ENCODE results near the gene NT5DC1. TPM values are rescaled to one million over a fixed set of nuclear protein-coding genes. Genes with fewer than 3 reads are reported as not detected.

The NT5DC1 gene
- total RNA-seq, 1 donor from 2014 or later: 16.0 TPM

DNA sequence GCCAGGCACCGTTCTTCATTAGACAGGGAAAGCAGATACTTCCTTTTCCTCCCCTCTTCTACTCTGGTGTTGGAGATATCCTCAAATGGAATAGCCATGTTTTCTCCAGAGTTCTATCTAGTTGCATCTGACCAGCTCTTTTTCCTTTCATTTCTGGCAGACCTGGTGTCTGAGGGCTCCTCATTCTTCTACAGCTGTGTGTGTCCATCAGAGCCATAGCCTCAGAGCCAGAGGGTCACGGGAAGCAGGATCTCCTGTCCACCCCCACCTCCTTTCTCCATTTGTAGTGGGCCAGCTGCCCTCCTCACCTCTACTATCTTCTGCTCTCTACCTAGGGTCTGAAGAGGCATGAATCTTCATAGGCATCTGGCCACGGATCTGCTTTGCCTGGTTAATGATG lies 96.2 kb downstream of the NT5DC1 start:
- no peaks in the 10 kb centered on the region for H3K9me3 Mint-ChIP-seq (ENCODE audit: unreplicated experiment)
- no peaks in the 10 kb centered on the region for H3K4me1 Mint-ChIP-seq (ENCODE audit: unreplicated experiment)
- no peak overlapping the region for H3K4me3 Mint-ChIP-seq (ENCODE audit: unreplicated experiment)
- no peak overlapping the region for H3K27ac Mint-ChIP-seq (ENCODE audit: unreplicated experiment)
- TF ChIP-seq CTCF (IDR thresholded peaks at IDR 0.05): no peak
- no peaks in the 10 kb centered on the region for H3K27me3 Mint-ChIP-seq (ENCODE audit: unreplicated experiment)
- no peak for DNase-seq (ENCODE audit: extremely low spot score, unreplicated experiment)
- no peaks in the 10 kb centered on the region for H3K36me3 Mint-ChIP-seq (ENCODE audit: unreplicated experiment)

DNA sequence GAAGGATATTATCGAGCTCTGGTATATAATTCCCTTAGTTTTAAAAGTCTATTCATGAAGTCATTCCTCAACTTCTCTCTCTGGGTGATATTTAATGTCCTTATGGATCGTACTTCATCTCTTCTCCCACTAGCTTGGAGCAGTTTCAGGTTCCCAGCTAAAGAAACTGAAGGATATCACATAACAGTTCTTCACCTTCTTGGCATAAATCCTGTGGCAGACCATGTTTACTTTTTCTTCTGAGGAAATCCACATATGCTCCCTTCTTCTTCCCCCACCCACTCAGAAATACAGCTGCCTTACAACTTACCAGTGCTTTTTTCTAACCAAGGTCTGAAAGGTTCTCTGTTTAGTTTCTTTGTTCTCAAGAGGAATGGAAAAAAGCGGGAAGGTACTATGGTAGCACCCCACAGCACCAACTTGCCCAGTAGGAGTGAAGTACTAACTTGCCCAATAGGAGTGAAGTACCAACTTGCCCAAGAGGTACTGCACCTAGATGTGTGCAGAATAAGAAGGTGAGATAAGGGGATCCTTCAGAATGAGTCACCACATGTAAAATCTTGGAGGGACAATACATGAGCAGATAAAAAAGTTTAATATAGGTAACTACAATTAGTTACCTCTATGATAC lies 100.1 kb downstream of the NT5DC1 start:
- TF ChIP-seq CTCF (IDR thresholded peaks at IDR 0.05): no peak
- Mint-ChIP-seq H3K4me3 (ENCODE audit: unreplicated experiment) (no peak overlapping the region), H3K27me3 (ENCODE audit: unreplicated experiment) (no peaks in the 10 kb centered on the region), H3K4me1 (ENCODE audit: unreplicated experiment) (no peaks in the 10 kb centered on the region), H3K36me3 (ENCODE audit: unreplicated experiment) (no peaks in the 10 kb centered on the region), H3K27ac (ENCODE audit: unreplicated experiment) (no peak overlapping the region), H3K9me3 (ENCODE audit: unreplicated experiment) (no peaks in the 10 kb centered on the region)
- no peak for DNase-seq (ENCODE audit: extremely low spot score, unreplicated experiment)

DNA sequence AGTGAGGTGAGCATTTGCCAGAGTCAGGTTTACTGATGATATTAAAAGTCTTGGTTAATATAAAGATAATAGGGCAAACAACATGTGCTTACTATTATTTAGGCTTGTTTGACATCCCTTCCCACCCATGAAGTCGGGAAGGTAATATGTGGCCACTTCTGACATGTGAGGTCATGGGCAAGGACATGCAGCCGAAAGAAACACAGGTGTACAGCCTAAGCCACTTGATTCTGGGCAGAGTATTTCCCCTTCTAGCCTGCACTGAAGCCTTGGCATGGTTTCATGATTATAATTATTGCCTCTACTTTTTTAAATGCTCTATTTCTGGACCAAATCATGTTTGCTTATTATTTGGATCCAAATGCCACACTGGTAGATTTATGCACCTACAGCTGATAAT lies 100.9 kb downstream of the NT5DC1 start:
- H3K4me3 Mint-ChIP-seq (ENCODE audit: unreplicated experiment): no peak overlapping the region
- no peaks in the 10 kb centered on the region for H3K9me3 Mint-ChIP-seq (ENCODE audit: unreplicated experiment)
- DNase-seq (ENCODE audit: extremely low spot score, unreplicated experiment): no peak
- H3K36me3 Mint-ChIP-seq (ENCODE audit: unreplicated experiment): no peaks in the 10 kb centered on the region
- H3K27ac Mint-ChIP-seq (ENCODE audit: unreplicated experiment): no peak overlapping the region
- no peaks in the 10 kb centered on the region for H3K4me1 Mint-ChIP-seq (ENCODE audit: unreplicated experiment)
- no peak for TF ChIP-seq CTCF (IDR thresholded peaks at IDR 0.05)
- no peaks in the 10 kb centered on the region for H3K27me3 Mint-ChIP-seq (ENCODE audit: unreplicated experiment)

GRCh38 chr6:116205281-116205680 lies 104.6 kb downstream of the NT5DC1 start:
- no peak for TF ChIP-seq CTCF (IDR thresholded peaks at IDR 0.05)
- Mint-ChIP-seq H3K27ac (ENCODE audit: unreplicated experiment) (no peak overlapping the region), H3K4me1 (ENCODE audit: unreplicated experiment) (peaks cover 8% of the 10 kb centered on the region), H3K4me3 (ENCODE audit: unreplicated experiment) (no peak overlapping the region), H3K27me3 (ENCODE audit: unreplicated experiment) (no peaks in the 10 kb centered on the region), H3K9me3 (ENCODE audit: unreplicated experiment) (no peaks in the 10 kb centered on the region), H3K36me3 (ENCODE audit: unreplicated experiment) (no peaks in the 10 kb centered on the region)
- no peak for DNase-seq (ENCODE audit: extremely low spot score, unreplicated experiment)

DNA sequence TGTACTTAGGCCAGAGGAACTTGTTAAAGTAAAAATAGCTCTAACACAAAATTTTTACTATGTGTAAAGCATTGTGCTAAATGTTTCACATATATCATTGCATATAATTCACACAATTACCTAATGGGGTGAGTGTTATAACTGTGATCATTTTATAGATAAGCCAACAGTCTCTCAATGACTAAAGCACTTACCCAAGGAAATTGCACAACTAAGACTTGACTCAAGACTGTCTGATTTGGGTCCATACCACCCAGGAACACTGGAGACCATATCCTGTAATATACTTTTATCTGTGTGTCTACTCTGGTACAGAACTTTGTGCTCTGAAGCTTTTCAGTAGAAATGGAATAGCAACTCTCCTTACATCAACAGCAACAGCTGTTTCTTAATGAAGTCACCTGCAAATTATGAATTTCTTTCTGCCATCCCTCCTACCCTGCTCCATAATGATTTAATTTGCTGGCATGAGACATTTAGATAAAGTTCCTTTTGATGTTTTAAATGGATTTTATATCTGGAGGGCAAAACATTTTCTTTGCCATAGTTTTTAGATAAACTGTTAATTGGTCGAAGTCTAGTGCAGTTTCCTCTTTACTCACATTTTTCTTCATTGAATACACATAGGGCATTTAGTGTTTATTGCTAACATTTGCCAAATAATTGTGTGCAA lies 105.7 kb downstream of the NT5DC1 start:
- H3K27ac Mint-ChIP-seq (ENCODE audit: unreplicated experiment): no peak overlapping the region
- no peaks in the 10 kb centered on the region for H3K27me3 Mint-ChIP-seq (ENCODE audit: unreplicated experiment)
- no peaks in the 10 kb centered on the region for H3K9me3 Mint-ChIP-seq (ENCODE audit: unreplicated experiment)
- no peak overlapping the region for H3K4me3 Mint-ChIP-seq (ENCODE audit: unreplicated experiment)
- no peaks in the 10 kb centered on the region for H3K36me3 Mint-ChIP-seq (ENCODE audit: unreplicated experiment)
- no peak for TF ChIP-seq CTCF (IDR thresholded peaks at IDR 0.05)
- no peak for DNase-seq (ENCODE audit: extremely low spot score, unreplicated experiment)
- H3K4me1 Mint-ChIP-seq (ENCODE audit: unreplicated experiment): peaks cover 8% of the 10 kb centered on the region
